Endodermal cell (in vitro differentiated cells): ENCODE results near the gene PTPRN2. TPM values are rescaled to one million over a fixed set of nuclear protein-coding genes. Genes with fewer than 3 reads are reported as not detected.
A peak's percentile ranks its signal among the peaks of the same experiment; 100 is the strongest.

Source experiments
- DNase-seq: peaks from one replicate; pipeline ENCODE4 v3.0.0-alpha.2; 2017
- H3K27ac ChIP-seq: 2 replicates; pipeline ENCODE4 v1.5.1; 2013; ENCODE audit warnings: mild to moderate bottlenecking, low read depth, low read length, moderate library complexity
- H3K27me3 ChIP-seq: 2 replicates; pipeline ENCODE4 v1.6.1; 2013; ENCODE audit warnings: mild to moderate bottlenecking, low read length, moderate library complexity; ENCODE audit not compliant: insufficient read depth, control insufficient read depth, poor library complexity, severe bottlenecking
- H3K36me3 ChIP-seq: 2 replicates; pipeline ENCODE4 v1.7.0; 2013; ENCODE audit warnings: mild to moderate bottlenecking, low read length, moderate library complexity; ENCODE audit not compliant: control insufficient read depth, insufficient read depth
- H3K4me1 ChIP-seq: one replicate; pipeline ENCODE4 v1.7.0; 2013; ENCODE audit warnings: low read length; ENCODE audit not compliant: control insufficient read depth, insufficient read depth
- H3K4me3 ChIP-seq: 2 replicates; pipeline ENCODE4 v1.5.1; 2013; ENCODE audit warnings: mild to moderate bottlenecking, low read length, moderate library complexity
- H3K9ac ChIP-seq: 2 replicates; pipeline ENCODE4 v1.6.1; 2013; ENCODE audit warnings: mild to moderate bottlenecking, low read length, moderate library complexity; ENCODE audit not compliant: poor library complexity, severe bottlenecking; ENCODE audit errors: extremely low read depth
- H3K9me3 ChIP-seq: 2 replicates; pipeline ENCODE4 v1.6.1; 2013; ENCODE audit warnings: mild to moderate bottlenecking, low read length, moderate library complexity; ENCODE audit not compliant: control insufficient read depth
- H3K27ac Mint-ChIP-seq: 2 replicates; pipeline ENCODE4 v1.8.0; 2020; ENCODE audit warnings: mixed read lengths
- H3K27me3 Mint-ChIP-seq: 2 replicates; pipeline ENCODE4 v1.8.0; 2021; ENCODE audit warnings: mild to moderate bottlenecking, mixed read lengths; ENCODE audit not compliant: insufficient read depth
- H3K36me3 Mint-ChIP-seq: 2 replicates; pipeline ENCODE4 v1.8.0; 2020; ENCODE audit warnings: low read depth, mixed read lengths
- H3K4me1 Mint-ChIP-seq: 2 replicates; pipeline ENCODE4 v1.8.0; 2020; ENCODE audit warnings: mixed read lengths
- H3K4me3 Mint-ChIP-seq: 2 replicates; pipeline ENCODE4 v1.8.0; 2020; ENCODE audit warnings: mild to moderate bottlenecking, moderate library complexity, mixed read lengths
- H3K9me3 Mint-ChIP-seq: 2 replicates; pipeline ENCODE4 v1.8.0; 2020; ENCODE audit warnings: mild to moderate bottlenecking, mixed read lengths
- WGBS, 2 experiments: methylation state at CpG; one replicate each; pipeline versions ENCODE4 v1.1.5 to v1.1.7; 2013; ENCODE audit warnings: missing lambda C conversion rate in 2 of 2, mixed read lengths in 1 of 2; ENCODE audit not compliant: insufficient coverage in 1 of 2, insufficient read length in 1 of 2; 5-methylcytosine and 5-hydroxymethylcytosine counted together
- total RNA-seq, 2 donors: library from RNA; stranded (reverse); fragmentation: NEBNext Ultra II Directional in 1 of 2; extraction: Animal tissue kit (Norgen Biotek cat#: 25700) in 1 of 2; gene quantifications; 2 replicates in 1 of 2; 3 replicates in 1 of 2; pipeline ENCODE4 v1.2.1, GENCODE V29; 2021
- TF ChIP-seq, protein P1 (sequence below): fragments of 200-600 bp; sonication (generic); conservative IDR thresholded peaks from 2 replicates; pipeline ENCODE4 v1.5.0; 2021; ENCODE audit warnings: antibody characterized with exemption, mild to moderate bottlenecking

The PTPRN2 gene
- total RNA-seq, 2 donors from 2014 or later: 0.69 to 1.2 TPM

- Histone ChIP-seq H3K27me3 (no peaks in the 10 kb centered on the region), H3K27ac (no peak overlapping the region), H3K36me3 (no peaks in the 10 kb centered on the region), H3K4me3 (no peak overlapping the region), H3K9ac (no peak overlapping the region), H3K4me1 (no peaks in the 10 kb centered on the region), H3K9me3 (peaks cover 47% of the 10 kb centered on the region)
- Mint-ChIP-seq H3K4me1 (no peaks in the 10 kb centered on the region), H3K4me3 (no peak overlapping the region), H3K27me3 (peaks cover 2% of the 10 kb centered on the region), H3K36me3 (no peaks in the 10 kb centered on the region), H3K27ac (no peak overlapping the region), H3K9me3 (no peaks in the 10 kb centered on the region)
- WGBS, 2 experiments: 75 to 78% methylated on average over 10 to 18 of the region's 18 CpGs
- TF ChIP-seq, protein P1, sequence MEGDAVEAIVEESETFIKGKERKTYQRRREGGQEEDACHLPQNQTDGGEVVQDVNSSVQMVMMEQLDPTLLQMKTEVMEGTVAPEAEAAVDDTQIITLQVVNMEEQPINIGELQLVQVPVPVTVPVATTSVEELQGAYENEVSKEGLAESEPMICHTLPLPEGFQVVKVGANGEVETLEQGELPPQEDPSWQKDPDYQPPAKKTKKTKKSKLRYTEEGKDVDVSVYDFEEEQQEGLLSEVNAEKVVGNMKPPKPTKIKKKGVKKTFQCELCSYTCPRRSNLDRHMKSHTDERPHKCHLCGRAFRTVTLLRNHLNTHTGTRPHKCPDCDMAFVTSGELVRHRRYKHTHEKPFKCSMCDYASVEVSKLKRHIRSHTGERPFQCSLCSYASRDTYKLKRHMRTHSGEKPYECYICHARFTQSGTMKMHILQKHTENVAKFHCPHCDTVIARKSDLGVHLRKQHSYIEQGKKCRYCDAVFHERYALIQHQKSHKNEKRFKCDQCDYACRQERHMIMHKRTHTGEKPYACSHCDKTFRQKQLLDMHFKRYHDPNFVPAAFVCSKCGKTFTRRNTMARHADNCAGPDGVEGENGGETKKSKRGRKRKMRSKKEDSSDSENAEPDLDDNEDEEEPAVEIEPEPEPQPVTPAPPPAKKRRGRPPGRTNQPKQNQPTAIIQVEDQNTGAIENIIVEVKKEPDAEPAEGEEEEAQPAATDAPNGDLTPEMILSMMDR: no peak
- peak; percentile 33 for DNase-seq
These were observed 1065.4 kb downstream of the PTPRN2 start for GRCh38 chr7:157522189-157522588.

DNA sequence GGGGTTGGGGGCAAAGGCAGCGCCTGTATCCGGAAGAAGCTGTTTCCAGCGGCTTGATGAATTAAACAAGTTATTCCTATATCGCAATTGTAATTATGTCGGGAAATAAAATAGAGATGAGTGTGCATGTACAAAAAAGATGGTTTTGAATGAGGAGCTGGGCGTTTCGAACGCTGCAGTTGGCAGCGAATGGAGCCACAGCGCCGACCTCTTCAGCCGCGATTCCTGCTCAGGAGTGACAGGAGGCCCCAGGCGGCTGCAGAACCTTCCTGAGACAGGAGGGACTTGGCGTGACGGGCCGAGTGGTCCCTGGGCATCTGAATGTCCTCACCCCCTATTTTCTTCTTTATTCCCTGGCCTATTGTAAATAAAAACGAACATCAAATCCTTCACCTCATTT lies 1065.9 kb downstream of the PTPRN2 start:
- TF ChIP-seq, protein P1: no peak

DNA sequence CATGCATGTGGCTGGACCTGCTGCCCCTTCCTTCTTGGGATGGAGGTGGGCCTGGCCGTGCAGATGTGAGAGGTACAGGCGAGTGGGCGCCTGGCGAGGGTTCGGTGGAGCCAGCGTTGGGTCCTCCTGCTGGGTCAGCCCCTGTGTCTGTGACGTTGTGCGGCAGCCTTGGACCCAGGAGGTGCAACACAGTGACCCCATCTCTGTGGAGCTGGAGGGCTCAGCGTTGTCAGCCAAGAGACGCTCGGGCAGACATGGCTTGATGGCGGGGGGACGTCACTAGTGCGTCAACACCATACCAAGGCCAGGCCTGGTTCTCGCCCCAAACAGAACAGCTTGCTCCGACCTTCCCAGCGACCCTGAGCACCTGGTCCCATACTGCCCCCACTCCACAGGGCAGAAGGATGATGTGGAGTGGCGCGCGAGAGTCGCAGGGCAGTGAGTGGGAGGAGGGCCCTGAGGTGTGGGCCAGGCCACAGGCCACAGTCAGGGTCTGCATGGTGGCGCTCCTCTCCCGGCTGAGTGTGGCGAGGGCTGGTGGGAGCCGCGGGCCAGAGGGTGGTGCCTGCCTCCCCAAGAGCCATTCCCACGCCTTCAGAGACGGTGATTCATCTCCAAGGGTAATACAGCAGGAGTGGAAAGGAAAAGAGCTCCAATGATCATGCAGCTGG lies 1066.4 kb downstream of the PTPRN2 start:
- H3K4me1 ChIP-seq: no peaks in the 10 kb centered on the region
- H3K27ac ChIP-seq: no peak overlapping the region
- H3K36me3 ChIP-seq: no peaks in the 10 kb centered on the region
- no peak overlapping the region for H3K27ac Mint-ChIP-seq
- no peak overlapping the region for H3K4me3 Mint-ChIP-seq
- H3K27me3 ChIP-seq: no peaks in the 10 kb centered on the region
- peak; percentile 38 for DNase-seq
- H3K27me3 Mint-ChIP-seq: peaks cover 4% of the 10 kb centered on the region
- H3K9ac ChIP-seq: no peak overlapping the region
- peaks cover 50% of the 10 kb centered on the region for H3K9me3 ChIP-seq
- H3K4me1 Mint-ChIP-seq: no peaks in the 10 kb centered on the region
- TF ChIP-seq, protein P1: no peak
- no peak overlapping the region for H3K4me3 ChIP-seq
- WGBS, 2 experiments: 91 to 94% methylated on average over 16 to 28 of the region's 28 CpGs
- H3K36me3 Mint-ChIP-seq: no peaks in the 10 kb centered on the region
- no peaks in the 10 kb centered on the region for H3K9me3 Mint-ChIP-seq

More for the DNA sequence above, 1065.9 kb downstream of the PTPRN2 start:
- H3K9me3 Mint-ChIP-seq: no peaks in the 10 kb centered on the region
- 82 to 84% methylated on average over 15 to 18 of the region's 18 CpGs for WGBS, 2 experiments
- Histone ChIP-seq H3K27ac (no peak overlapping the region), H3K9me3 (peaks cover 47% of the 10 kb centered on the region), H3K9ac (no peak overlapping the region), H3K27me3 (no peaks in the 10 kb centered on the region), H3K36me3 (no peaks in the 10 kb centered on the region), H3K4me1 (no peaks in the 10 kb centered on the region), H3K4me3 (no peak overlapping the region)
- no peaks in the 10 kb centered on the region for H3K36me3 Mint-ChIP-seq
- H3K4me3 Mint-ChIP-seq: no peak overlapping the region
- peaks cover 2% of the 10 kb centered on the region for H3K27me3 Mint-ChIP-seq
- H3K4me1 Mint-ChIP-seq: no peaks in the 10 kb centered on the region
- no peak overlapping the region for H3K27ac Mint-ChIP-seq
- DNase-seq: no peak
